ENCODE results near the gene SORCS2.

DNA sequence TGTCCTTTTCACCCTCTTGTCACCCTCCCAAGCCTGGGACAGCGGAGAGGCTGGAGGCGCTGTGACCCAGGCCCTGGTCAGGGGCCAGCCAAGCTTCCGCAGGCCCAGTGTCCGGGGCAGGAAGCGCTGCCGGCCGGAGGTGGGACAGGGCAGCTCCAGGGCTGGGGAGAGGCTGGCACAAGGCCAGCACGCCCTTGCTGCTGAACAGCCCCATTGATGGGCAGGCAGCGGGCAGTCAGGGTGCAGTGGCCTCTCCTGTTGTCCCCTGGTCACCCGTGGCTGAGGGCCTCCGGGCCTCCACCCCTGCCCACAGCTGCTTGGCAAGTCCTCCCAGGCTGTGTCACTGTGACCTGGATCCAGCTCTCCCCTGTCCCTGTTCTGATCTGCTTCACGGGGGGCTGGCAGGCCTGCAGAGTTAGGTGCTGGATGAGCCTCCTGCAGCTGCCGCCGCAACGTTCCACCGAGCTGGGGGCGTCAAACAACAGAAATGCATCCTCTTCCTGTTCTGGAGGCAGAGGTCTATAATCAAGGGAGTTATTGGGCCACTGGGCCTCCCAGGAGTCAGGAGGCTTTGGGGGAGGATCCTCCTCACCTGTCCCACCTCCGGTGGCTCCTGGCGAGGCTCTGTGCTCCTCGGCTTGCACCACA, 134.5 kb downstream of the SORCS2 start:
- TF ChIP-seq CTCF (conservative IDR thresholded peaks at IDR 0.05; ENCODE audit: low read depth, low read length) (no peak), EZH2 (IDR thresholded peaks at IDR 0.05; ENCODE audit: low read length, unreplicated experiment) (no peak)

Measured in PC-3 (cell line).